A673 (cell line): Measurements from ENCODE around the gene MXD3.

Source experiments
- CTCF ChIP-seq: fragments of 300-800, 200-600 bp; sonication (generic); conservative IDR thresholded peaks from 2 replicates; pipeline ENCODE4 v1.5.1; 2017; ENCODE audit warnings: low read depth, mild to moderate bottlenecking, antibody characterized with exemption, low read length, moderate library complexity, mixed read lengths
- EZH2 ChIP-seq: fragments of 200-600 bp; sonication (generic); IDR thresholded peaks from 2 replicates; pipeline ENCODE4 v1.6.1; 2017; ENCODE audit warnings: borderline replicate concordance, low read depth, mild to moderate bottlenecking, mixed read lengths, antibody characterized with exemption, low read length; ENCODE audit not compliant: poor library complexity, severe bottlenecking

- no peak for TF ChIP-seq CTCF
- TF ChIP-seq EZH2: no peak
Measured at GRCh38 chr5:177301503-177302165, 10.1 kb downstream of the MXD3 start.
